Amniotic epithelial cell (primary cell): ENCODE results near the gene ADGRE1.

ENCODE experiments used
- DNase-seq: peaks from one replicate; pipeline ENCODE4 v3.0.0-alpha.2; 2010; ENCODE audit warnings: low read depth

Gene ADGRE1

GRCh38 chr19:6876748-6877147 is 10.6 kb upstream of the ADGRE1 start:
- DNase-seq, result no peak

GRCh38 chr19:6877766-6878165 is 9.6 kb upstream of the ADGRE1 start:
- DNase-seq, result no peak

GRCh38 chr19:6886277-6886897 is 992 bp upstream of the ADGRE1 start:
- DNase-seq, result no peak

- no peak for DNase-seq
Observed at GRCh38 chr19:6888967-6889366, 1.6 kb downstream of the ADGRE1 start.

GRCh38 chr19:6890401-6890913 is 3.1 kb downstream of the ADGRE1 start:
- DNase-seq, result no peak

GRCh38 chr19:6890938-6891337 is 3.6 kb downstream of the ADGRE1 start:
- no peak for DNase-seq

GRCh38 chr19:6891761-6892385 is 4.5 kb downstream of the ADGRE1 start:
- DNase-seq, result no peak

- no peak for DNase-seq
Observed at GRCh38 chr19:6894313-6894712, 6.9 kb downstream of the ADGRE1 start.

- no peak for DNase-seq
Observed at GRCh38 chr19:6903446-6903845, 16.1 kb downstream of the ADGRE1 start.

- no peak for DNase-seq
Observed at GRCh38 chr19:6906559-6907060, 19.2 kb downstream of the ADGRE1 start.

- no peak for DNase-seq
Observed at GRCh38 chr19:6911523-6911922, 24.1 kb downstream of the ADGRE1 start.

GRCh38 chr19:6914321-6914720 is 26.9 kb downstream of the ADGRE1 start:
- no peak for DNase-seq

- no peak for DNase-seq
Observed at GRCh38 chr19:6916952-6917351, 29.6 kb downstream of the ADGRE1 start.

GRCh38 chr19:6925386-6925785 is 38.0 kb downstream of the ADGRE1 start:
- no peak for DNase-seq

GRCh38 chr19:6925801-6926751 is 38.7 kb downstream of the ADGRE1 start:
- DNase-seq, result no peak

GRCh38 chr19:6930190-6930589 is 42.8 kb downstream of the ADGRE1 start:
- DNase-seq, result peak; percentile 1

- no peak for DNase-seq
Observed at GRCh38 chr19:6935069-6935468, 47.7 kb downstream of the ADGRE1 start.

GRCh38 chr19:6935618-6936017 is 48.2 kb downstream of the ADGRE1 start:
- DNase-seq, result no peak

GRCh38 chr19:6945733-6946132 is 58.4 kb downstream of the ADGRE1 start:
- no peak for DNase-seq

- DNase-seq, result no peak
Observed at GRCh38 chr19:6947745-6948144, 60.4 kb downstream of the ADGRE1 start.

GRCh38 chr19:6948884-6949283 is 61.5 kb downstream of the ADGRE1 start:
- DNase-seq, result no peak

GRCh38 chr19:6952956-6953355 is 65.6 kb downstream of the ADGRE1 start:
- no peak for DNase-seq

- no peak for DNase-seq
Observed at GRCh38 chr19:6955082-6955481, 67.7 kb downstream of the ADGRE1 start.
